ENCODE measurements around the gene TGFBR3.

The TGFBR3 gene

DNA sequence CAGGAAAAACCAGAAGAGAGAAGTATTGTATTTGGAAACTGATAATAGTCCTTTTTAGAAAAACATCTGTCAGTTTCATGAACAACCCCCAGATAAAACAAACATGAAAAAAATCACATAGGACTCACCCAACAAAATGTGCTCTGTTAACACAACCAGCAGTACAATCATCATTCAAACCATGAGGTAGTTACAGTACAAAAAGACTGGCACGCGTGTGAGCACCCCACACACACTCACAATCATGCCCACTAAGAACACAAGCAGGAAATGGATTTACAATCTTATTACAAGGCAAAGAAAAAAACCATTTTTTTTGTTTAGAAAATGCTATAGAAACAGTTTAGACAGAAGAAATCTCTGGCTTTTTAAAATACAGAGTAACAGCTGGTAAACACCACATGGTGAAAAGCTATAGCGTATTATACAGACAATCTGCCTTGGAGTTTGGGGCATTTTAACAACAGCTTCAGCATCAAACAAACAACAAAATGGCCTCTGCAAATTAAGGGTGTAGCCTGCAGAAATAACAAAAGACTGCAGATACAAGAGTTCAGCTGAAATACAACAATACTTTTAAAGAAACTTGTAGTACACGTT lies 205.3 kb downstream of the TGFBR3 start:
- no peak for TF ChIP-seq POLR2AphosphoS5 (IDR thresholded peaks at IDR 0.05; ENCODE audit: low read depth, low read length)
- TF ChIP-seq, protein P1, sequence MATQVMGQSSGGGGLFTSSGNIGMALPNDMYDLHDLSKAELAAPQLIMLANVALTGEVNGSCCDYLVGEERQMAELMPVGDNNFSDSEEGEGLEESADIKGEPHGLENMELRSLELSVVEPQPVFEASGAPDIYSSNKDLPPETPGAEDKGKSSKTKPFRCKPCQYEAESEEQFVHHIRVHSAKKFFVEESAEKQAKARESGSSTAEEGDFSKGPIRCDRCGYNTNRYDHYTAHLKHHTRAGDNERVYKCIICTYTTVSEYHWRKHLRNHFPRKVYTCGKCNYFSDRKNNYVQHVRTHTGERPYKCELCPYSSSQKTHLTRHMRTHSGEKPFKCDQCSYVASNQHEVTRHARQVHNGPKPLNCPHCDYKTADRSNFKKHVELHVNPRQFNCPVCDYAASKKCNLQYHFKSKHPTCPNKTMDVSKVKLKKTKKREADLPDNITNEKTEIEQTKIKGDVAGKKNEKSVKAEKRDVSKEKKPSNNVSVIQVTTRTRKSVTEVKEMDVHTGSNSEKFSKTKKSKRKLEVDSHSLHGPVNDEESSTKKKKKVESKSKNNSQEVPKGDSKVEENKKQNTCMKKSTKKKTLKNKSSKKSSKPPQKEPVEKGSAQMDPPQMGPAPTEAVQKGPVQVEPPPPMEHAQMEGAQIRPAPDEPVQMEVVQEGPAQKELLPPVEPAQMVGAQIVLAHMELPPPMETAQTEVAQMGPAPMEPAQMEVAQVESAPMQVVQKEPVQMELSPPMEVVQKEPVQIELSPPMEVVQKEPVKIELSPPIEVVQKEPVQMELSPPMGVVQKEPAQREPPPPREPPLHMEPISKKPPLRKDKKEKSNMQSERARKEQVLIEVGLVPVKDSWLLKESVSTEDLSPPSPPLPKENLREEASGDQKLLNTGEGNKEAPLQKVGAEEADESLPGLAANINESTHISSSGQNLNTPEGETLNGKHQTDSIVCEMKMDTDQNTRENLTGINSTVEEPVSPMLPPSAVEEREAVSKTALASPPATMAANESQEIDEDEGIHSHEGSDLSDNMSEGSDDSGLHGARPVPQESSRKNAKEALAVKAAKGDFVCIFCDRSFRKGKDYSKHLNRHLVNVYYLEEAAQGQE (IDR thresholded peaks at IDR 0.05; ENCODE audit: insufficient read depth in 1 of 2, low read depth in 2 of 2, low read length in 2 of 2): no peak
- no peak for TF ChIP-seq TAF1 (IDR thresholded peaks at IDR 0.05; ENCODE audit: borderline replicate concordance, insufficient read depth, low read length)
- no peak for TF ChIP-seq SIN3A (IDR thresholded peaks at IDR 0.05; ENCODE audit: borderline replicate concordance, insufficient read depth, low read length)
- TF ChIP-seq FOXP2 (optimal IDR thresholded peaks at IDR 0.05; ENCODE audit: borderline replicate concordance, extremely low read depth, extremely low read length, insufficient read depth): no peak

DNA sequence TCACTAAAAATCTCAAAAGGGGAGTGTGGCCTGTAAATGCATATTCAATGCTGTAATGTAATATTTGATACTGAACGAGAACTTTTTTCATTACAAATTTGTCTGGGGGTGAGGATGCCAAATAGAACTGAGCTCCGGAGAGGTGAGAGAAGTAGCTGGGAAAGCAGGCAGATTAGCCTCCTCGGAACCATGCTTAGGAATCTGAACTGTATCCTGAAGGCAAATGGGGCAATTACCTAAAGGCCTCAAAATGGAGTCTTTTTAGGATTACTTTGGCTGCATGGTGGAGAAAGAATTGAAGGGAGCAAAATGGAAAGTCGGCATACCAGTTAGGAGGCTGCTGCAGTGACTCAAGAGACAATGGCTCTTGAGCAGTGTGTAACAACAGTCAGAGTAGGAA lies 206.5 kb downstream of the TGFBR3 start:
- TF ChIP-seq SIN3A (IDR thresholded peaks at IDR 0.05; ENCODE audit: borderline replicate concordance, insufficient read depth, low read length) (no peak), FOXP2 (optimal IDR thresholded peaks at IDR 0.05; ENCODE audit: borderline replicate concordance, extremely low read depth, extremely low read length, insufficient read depth) (no peak), POLR2AphosphoS5 (IDR thresholded peaks at IDR 0.05; ENCODE audit: low read depth, low read length) (no peak), TAF1 (IDR thresholded peaks at IDR 0.05; ENCODE audit: borderline replicate concordance, insufficient read depth, low read length) (no peak)
- TF ChIP-seq, protein P1 (IDR thresholded peaks at IDR 0.05; ENCODE audit: insufficient read depth in 1 of 2, low read depth in 2 of 2, low read length in 2 of 2): no peak

DNA sequence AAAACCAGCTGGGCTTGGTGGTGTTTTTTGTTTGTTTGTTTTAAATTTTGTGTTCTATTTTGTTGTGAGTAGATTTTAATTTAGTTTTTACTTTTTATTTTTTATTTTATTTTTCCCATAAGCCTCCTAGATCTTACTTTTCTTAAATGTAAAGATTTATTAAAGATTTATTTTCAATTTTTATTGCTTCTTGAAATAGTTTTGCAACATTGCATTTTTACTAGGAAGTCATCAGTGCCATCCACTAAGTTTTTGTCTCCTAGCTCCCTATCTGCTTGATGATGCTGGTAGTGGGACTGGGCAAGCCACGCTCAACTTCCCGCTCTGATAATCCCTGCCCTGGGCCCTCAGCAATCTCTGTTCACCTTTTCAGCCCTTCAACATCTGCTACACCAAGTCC lies 209.9 kb downstream of the TGFBR3 start:
- TF ChIP-seq TAF1 (IDR thresholded peaks at IDR 0.05; ENCODE audit: borderline replicate concordance, insufficient read depth, low read length) (no peak), POLR2AphosphoS5 (IDR thresholded peaks at IDR 0.05; ENCODE audit: low read depth, low read length) (no peak), SIN3A (IDR thresholded peaks at IDR 0.05; ENCODE audit: borderline replicate concordance, insufficient read depth, low read length) (no peak), FOXP2 (optimal IDR thresholded peaks at IDR 0.05; ENCODE audit: borderline replicate concordance, extremely low read depth, extremely low read length, insufficient read depth) (no peak)
- TF ChIP-seq, protein P1 (IDR thresholded peaks at IDR 0.05; ENCODE audit: insufficient read depth in 1 of 2, low read depth in 2 of 2, low read length in 2 of 2): no peak

DNA sequence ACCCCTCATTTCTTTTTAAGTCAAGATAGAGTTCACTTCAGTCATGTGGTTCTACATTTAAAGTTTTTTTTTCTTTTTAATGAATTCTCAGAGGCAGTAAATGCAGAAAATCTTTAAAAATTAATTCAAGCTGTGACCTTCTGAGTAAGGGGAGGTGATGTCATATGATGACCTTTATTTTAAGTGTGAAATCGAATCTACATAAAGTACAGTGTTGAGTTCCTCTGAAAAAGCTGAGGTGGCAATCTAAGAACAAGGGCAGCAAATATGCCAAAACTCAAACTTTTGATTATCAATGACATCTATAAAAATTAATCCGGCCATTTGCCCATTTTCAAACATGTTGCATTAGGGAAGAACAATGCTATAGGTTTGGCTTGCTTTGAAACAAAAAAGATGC lies 211.8 kb downstream of the TGFBR3 start:
- no peak for TF ChIP-seq TAF1 (IDR thresholded peaks at IDR 0.05; ENCODE audit: borderline replicate concordance, insufficient read depth, low read length)
- TF ChIP-seq POLR2AphosphoS5 (IDR thresholded peaks at IDR 0.05; ENCODE audit: low read depth, low read length): no peak
- TF ChIP-seq, protein P1 (IDR thresholded peaks at IDR 0.05; ENCODE audit: insufficient read depth in 1 of 2, low read depth in 2 of 2, low read length in 2 of 2): no peak
- no peak for TF ChIP-seq FOXP2 (optimal IDR thresholded peaks at IDR 0.05; ENCODE audit: borderline replicate concordance, extremely low read depth, extremely low read length, insufficient read depth)
- no peak for TF ChIP-seq SIN3A (IDR thresholded peaks at IDR 0.05; ENCODE audit: borderline replicate concordance, insufficient read depth, low read length)
